HG03571 (cell line): Measurements from ENCODE around the gene DOK7.

ENCODE experiments used
- ATAC-seq: cut with Tn5 transposase; IDR thresholded peaks from one replicate; pipeline ENCODE4 v1.9.1; 2021; ENCODE audit not compliant: unreplicated experiment

The DOK7 gene, protein sequence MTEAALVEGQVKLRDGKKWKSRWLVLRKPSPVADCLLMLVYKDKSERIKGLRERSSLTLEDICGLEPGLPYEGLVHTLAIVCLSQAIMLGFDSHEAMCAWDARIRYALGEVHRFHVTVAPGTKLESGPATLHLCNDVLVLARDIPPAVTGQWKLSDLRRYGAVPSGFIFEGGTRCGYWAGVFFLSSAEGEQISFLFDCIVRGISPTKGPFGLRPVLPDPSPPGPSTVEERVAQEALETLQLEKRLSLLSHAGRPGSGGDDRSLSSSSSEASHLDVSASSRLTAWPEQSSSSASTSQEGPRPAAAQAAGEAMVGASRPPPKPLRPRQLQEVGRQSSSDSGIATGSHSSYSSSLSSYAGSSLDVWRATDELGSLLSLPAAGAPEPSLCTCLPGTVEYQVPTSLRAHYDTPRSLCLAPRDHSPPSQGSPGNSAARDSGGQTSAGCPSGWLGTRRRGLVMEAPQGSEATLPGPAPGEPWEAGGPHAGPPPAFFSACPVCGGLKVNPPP

DNA sequence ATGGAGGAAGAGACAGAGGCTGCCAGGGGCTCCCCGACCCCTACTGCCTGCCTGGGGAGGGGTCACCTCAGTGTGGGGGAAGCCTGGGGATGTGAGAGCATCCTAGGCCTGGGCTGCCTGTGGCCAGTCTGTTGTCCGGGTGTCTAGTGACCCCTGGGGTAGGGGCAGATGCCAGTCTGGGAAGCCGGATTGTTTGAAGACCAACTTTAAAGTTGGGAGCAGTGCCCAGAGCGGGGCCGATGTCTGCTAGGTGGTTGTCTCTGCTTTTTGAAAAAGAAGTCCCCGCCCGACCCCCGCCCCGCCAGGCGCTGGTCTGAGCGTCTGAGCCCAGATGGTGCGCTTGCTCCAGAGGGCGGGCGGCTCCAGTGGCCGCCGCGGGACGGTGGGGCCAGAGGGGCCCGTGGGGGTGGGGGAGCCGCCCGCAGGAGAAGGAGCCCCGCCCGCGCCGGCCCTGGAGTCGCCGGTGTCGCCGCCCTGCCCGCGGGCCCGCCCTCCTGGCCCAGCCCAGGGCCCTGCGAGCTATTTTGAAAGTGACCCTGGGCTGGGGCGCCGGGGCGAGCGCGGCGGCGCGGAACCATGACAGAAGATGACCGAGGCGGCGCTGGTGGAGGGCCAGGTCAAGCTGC lies at the start of gene DOK7:
TSS of gene DOK7 (plus strand) at position 517 of the 626 bp plus-strand sequence. CDS start at position 587, 70 bp downstream.
- no peak for ATAC-seq

DNA sequence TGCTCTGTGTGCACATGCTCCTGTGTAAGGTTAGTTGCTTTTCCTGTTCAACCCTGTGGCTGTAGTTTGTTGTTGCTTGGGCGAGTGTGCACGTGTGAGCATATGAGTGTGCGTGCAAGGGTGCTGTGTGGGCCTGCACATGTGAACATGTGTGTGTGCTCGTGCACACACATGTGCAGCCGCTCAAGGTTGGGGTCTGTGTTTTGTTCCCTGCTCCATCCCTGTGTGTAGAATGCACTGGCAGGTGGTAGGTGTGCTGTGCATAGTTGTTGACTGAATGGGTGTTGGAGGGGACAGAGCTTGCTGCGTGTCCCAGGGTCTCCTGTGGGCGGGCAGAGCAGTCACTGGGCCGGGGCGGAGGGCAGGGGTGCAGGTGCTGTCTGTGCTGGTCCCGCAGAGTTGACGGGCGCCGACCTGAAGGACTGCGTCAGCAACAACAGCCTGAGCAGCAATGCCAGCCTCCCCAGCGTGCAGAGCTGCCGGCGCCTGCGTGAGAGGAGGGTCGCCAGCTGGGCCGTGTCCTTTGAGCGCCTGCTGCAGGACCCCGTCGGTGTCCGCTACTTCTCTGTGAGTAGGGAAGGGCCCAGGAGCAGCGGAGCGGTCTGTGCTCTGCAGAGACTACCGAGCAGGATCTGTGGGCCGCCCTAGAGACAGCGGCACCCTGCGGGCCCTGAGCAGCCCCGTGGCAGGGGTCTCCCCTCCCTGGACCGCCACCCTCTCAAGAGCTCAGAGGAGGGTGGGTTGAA lies 49.3 kb upstream of the DOK7 start:
- ATAC-seq: no peak

DNA sequence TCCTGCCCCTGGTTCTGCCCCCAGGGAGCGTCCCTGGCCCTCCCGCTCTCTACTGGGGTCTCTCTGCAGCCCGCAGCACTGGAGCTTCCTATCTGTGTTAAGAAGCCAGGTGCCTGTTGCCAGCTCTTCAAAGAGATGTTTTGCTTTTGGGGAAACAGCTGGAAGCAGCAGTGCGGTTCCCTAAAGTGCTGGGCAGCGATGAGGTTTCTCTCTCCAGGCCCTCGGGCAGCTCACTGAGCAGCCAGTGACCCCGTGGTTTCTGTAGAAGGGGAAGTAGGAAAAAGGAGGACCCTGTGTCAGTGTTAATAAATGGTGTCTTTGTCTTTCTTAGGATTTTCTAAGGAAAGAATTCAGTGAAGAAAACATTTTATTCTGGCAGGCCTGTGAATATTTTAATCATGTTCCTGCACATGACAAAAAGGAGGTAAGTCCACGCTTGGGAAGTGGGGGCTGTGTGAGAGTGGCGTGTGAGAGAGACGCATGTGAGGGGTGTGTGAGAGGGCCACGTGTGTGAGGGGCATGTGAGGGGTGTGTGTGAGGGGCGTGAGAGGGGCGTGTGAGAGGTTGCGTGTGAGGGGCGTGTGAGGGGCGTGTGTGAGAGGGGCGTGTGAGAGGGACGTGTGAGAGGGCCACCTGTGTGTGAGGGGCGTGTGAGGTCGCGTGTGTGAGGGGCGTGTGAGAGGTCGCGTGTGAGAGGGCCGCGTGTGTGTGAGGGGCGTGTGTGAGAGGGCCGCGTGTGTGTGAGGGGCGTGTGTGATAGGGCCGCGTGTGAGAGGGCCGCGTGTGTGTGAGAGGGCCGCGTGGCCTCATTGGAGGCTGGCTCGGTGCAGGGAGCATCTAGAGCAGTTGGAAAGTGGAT lies 48.5 kb upstream of the DOK7 start:
- ATAC-seq: no peak

DNA sequence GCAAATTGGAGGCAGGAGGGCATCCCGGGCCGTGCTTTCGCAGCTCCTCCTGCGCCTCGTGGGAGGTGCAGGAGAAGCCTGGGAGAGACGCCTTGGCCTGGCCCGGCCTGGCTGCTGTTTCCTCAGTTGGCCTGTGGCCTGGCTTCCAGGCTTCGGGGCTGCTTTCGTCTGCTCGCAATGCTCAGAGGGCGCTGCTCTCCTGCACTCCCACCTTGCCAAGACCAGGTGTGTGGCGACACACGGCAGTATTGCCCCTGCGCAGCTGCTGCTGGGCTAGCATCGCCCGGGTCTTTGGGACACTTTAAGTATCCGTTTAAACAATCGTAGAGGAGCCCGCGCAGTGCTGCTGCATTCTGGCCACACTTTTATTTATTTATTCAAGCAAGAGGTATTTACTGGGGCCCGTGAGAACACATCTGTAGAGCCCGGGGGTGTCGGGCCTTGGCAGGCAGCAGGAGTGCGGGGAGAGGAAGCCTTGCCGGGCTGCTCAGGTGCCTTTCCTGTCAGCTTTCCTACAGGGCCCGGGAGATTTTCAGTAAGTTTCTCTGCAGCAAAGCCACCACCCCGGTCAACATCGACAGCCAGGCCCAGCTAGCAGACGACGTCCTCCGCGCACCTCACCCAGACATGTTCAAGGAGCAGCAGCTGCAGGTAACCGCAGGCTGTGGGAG lies 47.5 kb upstream of the DOK7 start:
- ATAC-seq: no peak

DNA sequence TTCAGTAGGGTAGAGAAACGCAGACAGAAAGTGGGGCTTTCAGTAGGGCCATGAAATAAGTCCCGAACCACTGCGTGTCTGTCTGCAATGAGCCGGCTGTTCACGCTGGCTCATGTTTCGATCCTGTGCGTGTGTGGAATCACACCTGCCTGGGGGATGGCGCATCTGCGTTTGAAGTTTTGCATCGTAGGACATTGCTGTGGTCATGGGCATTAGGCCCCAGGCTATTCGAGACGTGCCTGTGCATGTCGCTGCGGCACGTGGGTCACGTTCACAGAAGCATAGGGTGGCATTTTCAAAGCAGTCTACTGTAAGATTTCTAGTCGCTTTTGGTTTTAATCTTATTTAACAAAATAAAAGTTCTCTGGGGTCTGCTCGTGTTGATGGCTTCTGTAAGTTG lies 46.8 kb upstream of the DOK7 start:
- no peak for ATAC-seq

DNA sequence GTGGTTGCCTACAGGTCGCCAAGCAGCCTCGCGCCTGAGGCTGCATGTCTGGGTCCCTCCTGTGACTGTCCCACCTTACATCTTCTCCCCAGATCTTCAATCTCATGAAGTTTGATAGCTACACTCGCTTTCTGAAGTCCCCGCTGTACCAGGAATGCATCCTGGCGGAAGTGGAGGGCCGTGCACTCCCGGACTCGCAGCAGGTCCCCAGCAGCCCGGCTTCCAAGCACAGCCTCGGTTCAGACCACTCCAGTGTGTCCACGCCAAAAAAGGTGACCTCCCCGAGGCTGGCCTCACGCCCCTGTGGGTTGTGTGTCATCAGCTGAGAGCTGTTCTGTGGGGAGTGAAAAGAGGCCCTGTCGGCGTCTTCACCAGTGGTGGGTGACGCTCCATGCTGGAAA lies 46.3 kb upstream of the DOK7 start:
- no peak for ATAC-seq

DNA sequence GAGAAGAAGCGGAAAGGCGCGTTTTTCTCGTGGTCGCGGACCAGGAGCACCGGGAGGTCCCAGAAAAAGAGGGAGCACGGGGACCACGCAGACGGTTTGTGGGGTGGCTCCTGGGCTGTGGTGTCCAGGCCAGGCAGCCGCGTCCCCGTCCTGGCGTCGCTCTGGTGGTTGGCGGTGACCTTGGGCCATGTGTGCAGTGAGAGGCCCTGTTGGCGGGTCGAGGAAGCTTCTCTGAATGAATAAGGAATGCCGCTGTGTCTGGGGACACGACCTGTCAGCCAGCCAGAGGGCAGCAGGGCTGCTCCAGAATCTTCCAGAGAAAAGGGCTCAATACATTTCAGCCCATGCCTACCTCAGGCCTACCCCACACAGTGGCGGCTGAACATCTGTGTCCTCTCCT lies 45.7 kb upstream of the DOK7 start:
- no peak for ATAC-seq

DNA sequence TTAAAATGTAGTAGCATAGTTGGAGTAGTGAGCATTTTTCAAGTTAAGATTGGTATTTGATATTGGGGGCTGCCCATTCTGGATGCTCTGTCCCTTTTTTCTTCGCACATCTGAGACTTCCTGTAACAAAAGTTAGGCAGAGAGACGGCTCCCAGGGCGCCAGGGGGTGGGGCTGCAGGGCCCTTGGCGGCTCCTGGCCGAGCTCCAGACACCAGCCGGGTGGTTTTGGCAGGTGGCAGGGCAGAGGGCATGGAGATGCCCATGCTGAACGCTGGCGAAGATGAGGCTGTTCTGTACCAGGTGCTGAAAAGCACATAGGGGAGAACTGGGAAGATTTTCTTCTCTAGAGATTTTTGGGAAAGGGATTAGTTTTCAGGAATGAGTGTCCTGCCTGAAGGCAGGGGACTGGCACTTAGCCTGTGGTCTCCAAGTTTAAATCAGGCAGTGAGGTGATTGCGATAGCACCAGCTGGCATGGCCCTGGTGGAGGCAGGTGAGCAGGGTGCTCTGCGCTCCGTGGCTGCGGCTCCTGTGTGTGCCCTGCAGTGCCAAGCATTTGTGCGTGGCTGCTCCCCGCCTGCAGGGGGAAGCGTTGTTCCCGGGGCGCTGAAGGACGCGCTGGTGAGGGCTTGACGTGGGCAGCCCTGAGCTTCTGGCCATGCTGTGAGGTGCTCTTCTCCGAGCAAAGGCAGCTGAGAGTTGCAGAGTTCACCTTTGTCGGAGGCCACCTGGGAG lies 44.9 kb upstream of the DOK7 start:
- ATAC-seq: no peak

DNA sequence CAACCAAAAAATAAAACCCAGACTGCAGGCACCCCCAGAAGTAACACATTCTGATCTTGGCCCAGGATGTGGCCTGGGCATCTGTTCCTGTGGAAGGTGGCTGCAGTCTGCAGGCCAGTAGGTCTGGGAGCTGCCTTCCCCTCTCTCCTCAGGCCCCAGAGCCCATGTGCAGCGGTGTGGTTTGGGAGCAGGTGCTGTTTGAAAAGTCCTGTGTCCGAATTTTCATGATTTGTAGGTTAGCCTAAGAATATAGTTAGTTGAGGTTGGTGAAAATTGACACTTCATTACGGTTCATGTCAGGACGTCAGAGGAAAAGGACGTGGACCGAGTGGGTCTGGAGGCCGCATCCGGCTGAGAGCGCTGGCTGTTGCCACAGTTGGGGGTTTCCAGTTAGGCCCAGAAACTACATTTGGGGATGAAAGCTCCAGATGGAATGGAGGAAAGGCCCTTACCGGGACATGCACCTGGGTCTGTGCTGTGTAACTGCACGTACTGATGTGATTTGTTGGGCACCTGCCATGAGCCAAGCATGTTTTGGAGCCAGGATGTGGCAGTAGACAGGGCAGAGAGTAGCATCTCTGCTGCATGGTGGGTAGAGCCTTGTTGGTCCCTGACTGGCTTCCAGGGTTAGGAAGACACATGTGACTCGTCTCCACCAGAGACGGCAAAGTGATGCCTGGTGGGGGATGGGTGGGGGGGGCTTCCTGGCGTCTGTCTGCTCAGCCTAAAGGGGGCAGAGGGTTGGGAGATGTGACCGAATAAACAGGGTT lies 43.1 kb upstream of the DOK7 start:
- no peak for ATAC-seq

DNA sequence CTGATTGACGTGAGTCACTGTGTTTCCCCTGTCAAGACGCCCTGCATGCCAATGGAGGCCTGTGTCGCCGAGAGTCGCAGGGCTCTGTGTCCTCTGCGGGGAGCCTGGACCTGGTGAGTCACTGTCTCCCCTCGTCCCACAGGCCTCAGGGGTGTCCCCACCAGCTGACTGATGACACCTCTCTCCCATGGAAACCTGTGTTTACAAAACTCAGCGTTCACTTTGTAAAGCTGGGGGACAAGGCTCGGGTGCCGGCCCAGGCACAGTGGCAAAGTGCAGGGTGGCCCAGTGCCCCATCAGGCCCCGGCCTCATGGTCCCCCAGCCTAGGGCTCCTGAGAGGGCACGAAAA lies 42.5 kb upstream of the DOK7 start:
- no peak for ATAC-seq

DNA sequence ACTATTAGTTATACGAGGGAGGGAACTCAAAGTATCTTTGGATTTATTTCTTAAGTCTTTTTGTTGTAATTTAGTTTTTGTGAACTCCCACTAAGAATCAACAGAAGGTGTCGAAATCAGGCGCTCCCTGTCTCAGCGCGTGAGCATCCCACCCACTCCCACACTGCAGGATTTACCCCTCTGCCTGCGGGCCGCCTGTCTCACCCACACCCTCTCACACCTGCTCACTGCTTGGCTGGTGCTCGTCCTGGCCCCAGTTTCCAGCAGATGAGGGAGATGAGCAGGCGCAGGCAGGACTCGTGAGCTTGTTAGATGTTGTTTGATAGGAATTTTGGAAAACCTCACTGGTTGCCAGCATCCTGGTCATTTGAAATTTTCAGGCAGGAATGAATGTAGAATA lies 42.1 kb upstream of the DOK7 start:
- no peak for ATAC-seq

DNA sequence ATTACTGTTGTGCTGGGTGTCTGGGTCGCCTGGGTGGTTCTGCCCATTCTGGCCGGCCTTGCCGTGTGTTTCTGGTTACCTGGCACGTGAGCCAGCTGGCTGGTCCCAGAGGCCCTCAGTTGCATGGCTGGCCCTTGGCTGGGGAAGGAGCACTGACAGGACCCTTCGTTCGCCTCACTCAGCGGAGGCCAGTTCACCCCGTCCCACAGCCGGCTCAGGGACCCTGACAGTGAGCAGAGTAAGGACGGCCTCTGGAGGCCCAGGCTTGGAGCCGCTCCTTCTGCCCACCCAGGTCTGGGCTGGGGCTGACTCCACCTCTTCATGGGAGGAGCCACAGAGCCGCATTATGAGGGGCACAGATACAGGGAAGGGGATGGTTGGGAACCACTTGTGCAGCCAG lies 41.6 kb upstream of the DOK7 start:
- ATAC-seq: no peak

DNA sequence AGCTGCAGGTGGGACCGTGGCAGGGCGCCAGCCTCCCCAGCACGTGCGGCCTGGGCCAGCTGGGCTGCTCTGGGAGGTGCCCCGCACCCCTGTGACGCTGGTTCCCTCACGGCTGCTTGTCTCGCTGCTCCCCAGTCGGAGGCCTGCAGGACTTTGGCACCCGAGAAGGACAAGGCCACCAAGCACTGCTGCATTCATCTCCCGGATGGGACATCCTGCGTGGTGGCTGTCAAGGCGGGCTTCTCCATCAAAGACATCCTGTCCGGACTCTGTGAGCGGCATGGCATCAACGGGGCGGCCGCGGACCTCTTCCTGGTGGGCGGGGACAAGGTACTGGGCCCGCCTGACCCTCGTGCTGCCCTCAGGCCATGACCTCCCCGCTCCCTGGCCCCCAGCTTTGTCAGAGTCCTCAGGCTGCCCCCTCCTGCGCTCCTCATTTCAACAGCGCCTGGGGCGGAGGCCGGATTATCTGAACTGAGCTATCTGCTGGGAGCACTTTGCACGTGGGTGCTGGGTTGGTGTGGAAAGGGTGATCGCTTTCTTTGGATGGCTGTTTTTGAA lies 40.8 kb upstream of the DOK7 start:
- no peak for ATAC-seq

DNA sequence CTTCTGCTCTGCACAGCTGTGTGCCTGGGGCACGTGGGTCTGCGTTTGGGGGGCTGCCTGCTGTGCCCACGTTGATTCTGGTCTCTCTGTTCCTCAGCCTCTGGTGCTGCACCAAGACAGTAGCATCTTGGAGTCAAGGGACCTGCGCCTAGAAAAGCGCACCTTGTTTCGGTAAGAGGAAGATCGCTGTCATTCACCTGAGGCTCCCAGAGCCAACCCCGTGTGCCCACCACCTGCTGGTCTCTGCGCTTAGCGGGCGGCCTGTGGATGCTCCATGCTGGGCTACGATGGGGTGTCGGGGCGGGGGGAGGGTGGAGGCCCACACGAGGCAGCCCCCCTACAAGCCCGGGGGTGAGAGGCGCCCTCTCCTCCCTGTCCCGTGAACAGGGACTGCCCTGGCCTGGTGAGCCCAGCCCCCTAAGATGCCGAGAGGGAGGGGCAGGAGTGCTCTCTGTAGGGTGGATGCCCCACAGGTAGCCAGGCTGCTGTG lies 40.3 kb upstream of the DOK7 start:
- ATAC-seq: no peak

DNA sequence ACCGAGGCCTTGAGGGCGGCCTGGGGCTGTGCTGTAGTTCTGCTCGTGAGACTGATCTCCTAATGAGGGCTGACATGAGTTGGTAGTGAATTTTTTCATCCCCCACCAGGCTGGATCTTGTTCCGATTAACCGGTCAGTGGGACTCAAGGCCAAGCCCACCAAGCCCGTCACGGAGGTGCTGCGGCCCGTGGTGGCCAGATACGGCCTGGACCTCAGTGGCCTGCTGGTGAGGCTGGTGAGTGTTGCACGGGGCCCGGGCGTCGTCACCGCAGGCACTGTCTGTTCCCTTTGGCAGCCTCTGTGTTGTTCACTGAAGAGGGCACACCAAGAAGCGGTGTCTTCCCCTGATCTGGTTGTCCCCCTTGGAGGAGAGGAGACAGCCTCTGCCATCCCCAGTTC lies 39.7 kb upstream of the DOK7 start:
- no peak for ATAC-seq

DNA sequence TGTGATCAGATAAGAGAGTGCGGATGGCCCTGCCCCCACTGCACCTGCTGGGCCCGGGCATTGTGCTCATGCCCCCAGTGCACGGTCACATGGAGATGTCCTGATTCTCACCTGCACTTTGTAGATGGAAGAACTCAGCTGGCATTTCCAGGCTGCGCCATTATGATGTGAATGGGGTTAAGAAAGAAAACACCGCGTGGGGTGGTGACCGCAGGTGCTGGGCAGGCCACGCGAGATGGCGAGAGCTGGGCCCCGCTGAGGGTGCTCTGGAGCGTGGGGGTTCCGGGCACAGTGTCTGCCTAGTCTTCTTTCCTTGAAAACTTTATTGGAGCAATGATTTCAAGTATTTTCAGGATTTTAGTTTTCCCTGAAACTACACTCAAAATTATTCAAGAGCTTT lies 39.2 kb upstream of the DOK7 start:
- no peak for ATAC-seq

DNA sequence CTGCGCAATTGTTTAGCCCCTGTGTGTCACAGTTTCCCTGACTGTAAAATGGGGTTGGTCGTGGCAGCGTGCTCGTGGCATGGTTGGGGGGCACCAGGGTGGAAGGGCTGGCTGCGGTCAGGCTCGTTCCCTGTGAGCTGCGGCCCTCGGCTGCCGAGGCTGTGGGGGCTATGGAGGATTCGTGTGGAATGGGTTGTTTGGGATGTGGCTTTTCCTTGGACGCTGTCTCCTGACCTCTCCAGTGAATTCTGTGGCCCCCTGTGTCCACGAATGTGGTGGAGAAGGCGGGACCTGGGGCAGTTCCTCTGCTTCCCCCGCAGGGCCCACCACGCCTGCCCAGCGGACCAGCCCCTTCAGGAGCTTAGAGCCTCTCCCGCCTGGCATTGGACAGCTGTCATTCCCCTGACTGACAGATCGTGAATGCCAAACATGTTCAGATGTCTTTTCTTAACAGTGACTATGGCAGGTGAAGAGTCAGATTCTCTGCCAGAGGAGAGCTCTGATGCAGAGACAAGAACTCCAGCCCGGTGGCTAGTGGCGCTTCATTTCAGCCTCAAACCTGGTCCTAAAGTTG lies 38.5 kb upstream of the DOK7 start:
- no peak for ATAC-seq

DNA sequence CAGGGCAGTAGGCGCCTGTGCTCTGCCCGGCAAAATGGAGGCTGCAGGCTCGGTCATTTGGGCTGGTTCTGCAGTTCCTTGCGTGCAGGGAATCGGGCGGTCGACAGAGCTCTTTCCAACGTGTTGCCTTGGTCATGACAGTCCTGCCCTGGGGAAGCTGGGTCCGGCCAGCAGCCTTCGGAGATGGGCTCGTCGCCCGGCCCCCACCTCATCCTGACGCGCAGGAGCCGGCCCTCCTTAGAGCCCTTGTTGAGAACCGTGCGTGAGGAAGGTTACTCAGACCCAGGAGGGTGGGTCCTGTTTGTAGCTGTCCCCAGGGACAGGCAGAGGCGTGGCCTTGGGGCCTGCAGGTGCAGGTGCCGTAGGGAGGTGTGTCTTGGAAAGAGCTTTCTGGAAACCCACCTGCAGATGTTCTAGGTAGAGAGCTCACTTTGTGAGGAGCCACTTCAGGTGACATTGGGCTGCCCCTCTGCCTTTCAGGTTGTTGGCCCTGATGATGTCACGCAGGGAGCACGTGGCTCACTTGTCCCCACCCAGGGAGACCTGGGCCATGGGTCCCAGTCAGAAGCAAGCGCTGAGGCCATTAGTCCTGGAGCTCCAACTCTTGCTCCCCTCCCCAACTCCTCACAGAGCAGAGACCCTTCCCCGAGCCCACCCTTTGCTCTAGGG lies 36.5 kb upstream of the DOK7 start:
- no peak for ATAC-seq
